Measurements from ENCODE around the gene MTA1.

GRCh38 chr14:105431256-105431655, 11.6 kb downstream of the MTA1 start:
- TF ChIP-seq EGR1 (IDR thresholded peaks at IDR 0.05; ENCODE audit: low read depth in 2 of 2) = no peak
- TF ChIP-seq CTCF (IDR thresholded peaks at IDR 0.05; ENCODE audit: low read depth, low read length, missing input control) = no peak
- no peak for TF ChIP-seq SP1 (IDR thresholded peaks at IDR 0.05)
- TF ChIP-seq, protein P1, sequence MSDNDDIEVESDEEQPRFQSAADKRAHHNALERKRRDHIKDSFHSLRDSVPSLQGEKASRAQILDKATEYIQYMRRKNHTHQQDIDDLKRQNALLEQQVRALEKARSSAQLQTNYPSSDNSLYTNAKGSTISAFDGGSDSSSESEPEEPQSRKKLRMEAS (IDR thresholded peaks at IDR 0.05) = no peak
- no peak for TF ChIP-seq REST (IDR thresholded peaks at IDR 0.05)
- TF ChIP-seq, protein P2, sequence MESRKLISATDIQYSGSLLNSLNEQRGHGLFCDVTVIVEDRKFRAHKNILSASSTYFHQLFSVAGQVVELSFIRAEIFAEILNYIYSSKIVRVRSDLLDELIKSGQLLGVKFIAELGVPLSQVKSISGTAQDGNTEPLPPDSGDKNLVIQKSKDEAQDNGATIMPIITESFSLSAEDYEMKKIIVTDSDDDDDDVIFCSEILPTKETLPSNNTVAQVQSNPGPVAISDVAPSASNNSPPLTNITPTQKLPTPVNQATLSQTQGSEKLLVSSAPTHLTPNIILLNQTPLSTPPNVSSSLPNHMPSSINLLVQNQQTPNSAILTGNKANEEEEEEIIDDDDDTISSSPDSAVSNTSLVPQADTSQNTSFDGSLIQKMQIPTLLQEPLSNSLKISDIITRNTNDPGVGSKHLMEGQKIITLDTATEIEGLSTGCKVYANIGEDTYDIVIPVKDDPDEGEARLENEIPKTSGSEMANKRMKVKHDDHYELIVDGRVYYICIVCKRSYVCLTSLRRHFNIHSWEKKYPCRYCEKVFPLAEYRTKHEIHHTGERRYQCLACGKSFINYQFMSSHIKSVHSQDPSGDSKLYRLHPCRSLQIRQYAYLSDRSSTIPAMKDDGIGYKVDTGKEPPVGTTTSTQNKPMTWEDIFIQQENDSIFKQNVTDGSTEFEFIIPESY (IDR thresholded peaks at IDR 0.05) = no peak
- no peak for TF ChIP-seq TAF1 (conservative IDR thresholded peaks at IDR 0.05)
- TF ChIP-seq GABPA (IDR thresholded peaks at IDR 0.05 in 1 of 2, conservative IDR thresholded peaks at IDR 0.05 in 1 of 2) = no peak
- no peak for TF ChIP-seq ATF3 (IDR thresholded peaks at IDR 0.05)
- no peak for TF ChIP-seq YY1 (IDR thresholded peaks at IDR 0.05)
- no peak for TF ChIP-seq JUND (IDR thresholded peaks at IDR 0.05)
- no peak for TF ChIP-seq RAD21 (IDR thresholded peaks at IDR 0.05)
